ENCODE data around the gene MEGF11. TPM values are rescaled to one million over a fixed set of nuclear protein-coding genes. Genes with fewer than 3 reads are reported as not detected.

Gene MEGF11
- total RNA-seq, 1 donor from 2014 or later, result 0.77 TPM

DNA sequence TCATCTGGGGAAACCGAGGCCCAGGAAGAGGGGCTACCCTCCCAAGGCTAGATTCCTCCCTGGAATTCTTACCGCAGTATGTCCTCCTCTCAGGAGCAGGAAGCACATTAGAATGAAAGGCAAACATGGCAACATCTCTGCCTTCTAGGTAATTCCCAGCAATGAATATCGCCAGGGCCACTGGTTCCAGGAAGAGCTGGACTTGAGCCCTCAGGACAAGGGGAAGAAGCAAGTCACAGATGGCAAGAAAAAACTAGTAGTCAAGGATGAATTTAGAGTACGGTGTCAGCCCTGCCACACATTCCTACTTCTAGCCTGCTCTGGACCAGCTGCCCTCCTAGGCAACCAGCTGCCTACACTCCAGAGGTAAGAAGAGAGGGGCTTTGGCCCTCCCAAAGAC is 42.9 kb downstream of the MEGF11 start:
- Mint-ChIP-seq H3K4me3 (ENCODE audit: unreplicated experiment) (no peak overlapping the region), H3K27ac (ENCODE audit: unreplicated experiment) (no peak overlapping the region), H3K9me3 (ENCODE audit: unreplicated experiment) (no peaks in the 10 kb centered on the region), H3K27me3 (ENCODE audit: unreplicated experiment) (no peaks in the 10 kb centered on the region), H3K36me3 (ENCODE audit: low read depth, unreplicated experiment) (no peaks in the 10 kb centered on the region), H3K4me1 (ENCODE audit: unreplicated experiment) (no peaks in the 10 kb centered on the region)
- DNase-seq (ENCODE audit: low spot score), result no peak
- TF ChIP-seq, protein P1, sequence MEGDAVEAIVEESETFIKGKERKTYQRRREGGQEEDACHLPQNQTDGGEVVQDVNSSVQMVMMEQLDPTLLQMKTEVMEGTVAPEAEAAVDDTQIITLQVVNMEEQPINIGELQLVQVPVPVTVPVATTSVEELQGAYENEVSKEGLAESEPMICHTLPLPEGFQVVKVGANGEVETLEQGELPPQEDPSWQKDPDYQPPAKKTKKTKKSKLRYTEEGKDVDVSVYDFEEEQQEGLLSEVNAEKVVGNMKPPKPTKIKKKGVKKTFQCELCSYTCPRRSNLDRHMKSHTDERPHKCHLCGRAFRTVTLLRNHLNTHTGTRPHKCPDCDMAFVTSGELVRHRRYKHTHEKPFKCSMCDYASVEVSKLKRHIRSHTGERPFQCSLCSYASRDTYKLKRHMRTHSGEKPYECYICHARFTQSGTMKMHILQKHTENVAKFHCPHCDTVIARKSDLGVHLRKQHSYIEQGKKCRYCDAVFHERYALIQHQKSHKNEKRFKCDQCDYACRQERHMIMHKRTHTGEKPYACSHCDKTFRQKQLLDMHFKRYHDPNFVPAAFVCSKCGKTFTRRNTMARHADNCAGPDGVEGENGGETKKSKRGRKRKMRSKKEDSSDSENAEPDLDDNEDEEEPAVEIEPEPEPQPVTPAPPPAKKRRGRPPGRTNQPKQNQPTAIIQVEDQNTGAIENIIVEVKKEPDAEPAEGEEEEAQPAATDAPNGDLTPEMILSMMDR (IDR thresholded peaks at IDR 0.05; ENCODE audit: unreplicated experiment), result no peak

DNA sequence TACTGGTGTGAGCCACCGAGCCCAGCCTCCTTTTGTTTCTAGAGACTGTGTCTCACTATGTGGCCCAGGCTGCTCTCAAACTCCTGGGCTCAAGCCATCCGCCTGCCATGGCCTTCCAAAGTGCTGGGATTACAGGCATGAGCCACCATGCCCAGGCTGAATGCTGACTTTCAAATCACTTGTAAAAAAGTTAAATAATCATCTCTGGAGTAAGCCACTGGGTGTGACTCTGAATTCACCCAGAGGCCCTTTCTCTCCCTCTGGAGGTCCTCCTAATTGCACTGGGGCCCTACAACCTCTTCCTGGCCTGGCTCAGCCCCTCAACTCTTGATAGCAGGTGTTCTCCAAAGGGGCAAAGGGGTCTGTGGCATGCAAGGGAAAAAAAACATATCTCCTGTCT is 54.8 kb downstream of the MEGF11 start:
- no peak overlapping the region for H3K27ac Mint-ChIP-seq (ENCODE audit: unreplicated experiment)
- no peak for DNase-seq (ENCODE audit: low spot score)
- no peaks in the 10 kb centered on the region for H3K9me3 Mint-ChIP-seq (ENCODE audit: unreplicated experiment)
- TF ChIP-seq, protein P1 (IDR thresholded peaks at IDR 0.05; ENCODE audit: unreplicated experiment), result no peak
- peaks cover 4% of the 10 kb centered on the region for H3K4me1 Mint-ChIP-seq (ENCODE audit: unreplicated experiment)
- H3K4me3 Mint-ChIP-seq (ENCODE audit: unreplicated experiment), result no peak overlapping the region
- H3K27me3 Mint-ChIP-seq (ENCODE audit: unreplicated experiment), result peaks cover 2% of the 10 kb centered on the region
- no peaks in the 10 kb centered on the region for H3K36me3 Mint-ChIP-seq (ENCODE audit: low read depth, unreplicated experiment)

DNA sequence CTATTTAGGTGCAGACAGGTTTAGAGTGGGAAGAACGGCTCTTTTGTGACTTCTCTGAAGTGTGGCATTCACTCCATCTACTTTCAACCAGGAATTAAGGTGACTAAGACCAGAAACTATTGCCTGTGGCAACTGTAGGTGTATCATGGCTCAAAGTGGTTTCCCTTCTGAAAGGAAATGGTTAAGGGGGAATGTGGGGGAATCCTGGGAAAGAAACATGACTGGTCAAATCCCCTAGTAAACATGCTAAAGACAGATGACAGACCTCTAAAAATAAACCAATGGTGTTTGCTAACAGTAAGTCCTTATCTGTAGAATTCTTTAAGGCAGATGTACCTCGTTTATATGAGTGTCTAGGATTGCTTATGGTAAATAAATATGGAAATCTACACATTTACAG is 56.9 kb downstream of the MEGF11 start:
- H3K9me3 Mint-ChIP-seq (ENCODE audit: unreplicated experiment), result no peaks in the 10 kb centered on the region
- TF ChIP-seq, protein P1 (IDR thresholded peaks at IDR 0.05; ENCODE audit: unreplicated experiment), result no peak
- H3K27me3 Mint-ChIP-seq (ENCODE audit: unreplicated experiment), result no peaks in the 10 kb centered on the region
- H3K36me3 Mint-ChIP-seq (ENCODE audit: low read depth, unreplicated experiment), result no peaks in the 10 kb centered on the region
- H3K4me1 Mint-ChIP-seq (ENCODE audit: unreplicated experiment), result no peaks in the 10 kb centered on the region
- H3K4me3 Mint-ChIP-seq (ENCODE audit: unreplicated experiment), result no peak overlapping the region
- no peak overlapping the region for H3K27ac Mint-ChIP-seq (ENCODE audit: unreplicated experiment)
- DNase-seq (ENCODE audit: low spot score), result no peak

DNA sequence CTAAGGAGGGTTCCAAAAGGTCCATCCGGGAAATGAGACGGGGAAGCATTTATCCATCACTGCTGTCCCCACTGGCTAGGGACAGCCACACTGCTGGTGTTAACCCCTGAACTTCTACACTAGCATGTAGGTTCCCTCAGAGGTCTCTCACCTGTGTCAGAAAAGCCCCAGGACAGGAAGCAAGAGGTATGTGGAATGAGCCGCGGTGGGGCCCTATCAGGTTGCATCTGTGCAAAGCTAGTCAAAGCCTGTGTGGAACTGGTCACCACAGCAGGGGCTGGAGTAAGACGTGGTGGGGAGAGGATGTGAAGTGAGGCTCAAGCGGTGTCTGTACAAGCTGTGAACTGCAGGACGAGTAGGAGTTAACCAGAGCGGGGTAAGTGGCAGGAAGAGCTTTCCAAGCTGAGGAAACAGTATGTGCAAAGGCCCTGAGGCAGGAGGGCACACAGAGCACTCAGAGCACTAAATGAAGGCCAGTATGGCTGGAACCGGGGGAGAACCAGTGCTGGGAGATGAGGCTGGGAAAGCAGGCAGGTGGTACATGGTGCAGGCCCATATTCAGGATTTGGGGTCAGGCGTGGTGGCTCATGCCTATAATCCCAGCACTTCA is 57.8 kb downstream of the MEGF11 start:
- H3K27me3 Mint-ChIP-seq (ENCODE audit: unreplicated experiment), result peaks cover 2% of the 10 kb centered on the region
- no peaks in the 10 kb centered on the region for H3K4me1 Mint-ChIP-seq (ENCODE audit: unreplicated experiment)
- no peak overlapping the region for H3K4me3 Mint-ChIP-seq (ENCODE audit: unreplicated experiment)
- no peaks in the 10 kb centered on the region for H3K36me3 Mint-ChIP-seq (ENCODE audit: low read depth, unreplicated experiment)
- TF ChIP-seq, protein P1 (IDR thresholded peaks at IDR 0.05; ENCODE audit: unreplicated experiment), result no peak
- H3K27ac Mint-ChIP-seq (ENCODE audit: unreplicated experiment), result no peak overlapping the region
- H3K9me3 Mint-ChIP-seq (ENCODE audit: unreplicated experiment), result no peaks in the 10 kb centered on the region
- DNase-seq (ENCODE audit: low spot score), result no peak

DNA sequence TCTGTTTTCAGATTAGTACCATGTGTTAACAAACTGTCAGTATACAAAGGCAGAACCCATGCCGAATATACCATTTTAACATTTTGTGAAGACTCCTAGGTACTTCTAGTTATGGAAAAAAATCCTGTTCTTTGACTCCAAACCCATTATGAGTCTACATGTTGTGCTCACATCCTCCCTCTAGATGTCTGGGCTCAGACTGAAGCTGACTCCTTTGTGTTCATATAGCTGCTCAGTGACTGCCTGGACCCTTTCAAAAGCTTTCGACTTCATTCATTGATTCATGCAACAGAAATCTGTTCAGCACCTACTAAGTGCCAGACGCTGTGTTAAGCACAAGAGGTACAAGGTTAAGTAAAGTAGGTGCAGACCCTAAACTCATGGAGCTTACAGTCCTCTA is 60.5 kb downstream of the MEGF11 start:
- TF ChIP-seq, protein P1 (IDR thresholded peaks at IDR 0.05; ENCODE audit: unreplicated experiment), result no peak
- Mint-ChIP-seq H3K9me3 (ENCODE audit: unreplicated experiment) (no peaks in the 10 kb centered on the region), H3K27ac (ENCODE audit: unreplicated experiment) (no peak overlapping the region), H3K4me1 (ENCODE audit: unreplicated experiment) (no peaks in the 10 kb centered on the region), H3K27me3 (ENCODE audit: unreplicated experiment) (peaks cover 2% of the 10 kb centered on the region), H3K36me3 (ENCODE audit: low read depth, unreplicated experiment) (no peaks in the 10 kb centered on the region), H3K4me3 (ENCODE audit: unreplicated experiment) (no peak overlapping the region)
- no peak for DNase-seq (ENCODE audit: low spot score)
